ENCODE results near the gene ZNF254.

DNA sequence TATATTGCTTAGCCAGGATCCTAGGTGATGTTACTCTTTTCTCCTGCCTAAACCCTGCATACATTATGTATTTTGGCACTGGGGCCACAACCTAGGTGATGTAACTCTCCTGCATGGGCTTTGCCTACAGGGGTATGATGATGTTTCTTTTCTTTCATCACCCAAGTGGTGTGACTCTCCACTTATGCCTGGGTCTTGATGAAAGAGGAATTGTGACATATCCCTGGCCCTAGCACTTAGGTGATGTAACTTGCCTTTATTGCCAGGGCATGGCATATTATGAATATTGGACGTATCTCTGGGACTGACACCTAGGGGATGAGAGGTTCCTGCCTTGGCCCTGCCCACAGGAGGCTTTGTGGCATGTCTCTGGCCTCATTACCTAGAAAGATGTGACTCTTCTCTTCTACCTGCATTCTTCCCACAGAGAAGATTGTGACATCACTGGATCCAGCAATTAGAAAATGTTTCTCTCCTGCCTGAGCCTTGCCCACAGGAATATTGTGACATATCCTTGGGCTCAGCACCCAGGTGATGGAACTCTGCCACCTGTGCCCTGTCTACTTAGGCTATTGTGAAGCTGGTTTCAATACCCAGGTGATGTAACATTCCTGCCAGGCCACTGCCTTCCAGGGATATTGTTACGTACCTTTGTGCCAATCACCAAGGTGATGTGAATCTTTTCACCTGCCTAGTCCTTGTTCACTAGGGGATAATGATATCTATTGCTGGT lies 27.3 kb upstream of the ZNF254 start:
- TF ChIP-seq, protein P1, sequence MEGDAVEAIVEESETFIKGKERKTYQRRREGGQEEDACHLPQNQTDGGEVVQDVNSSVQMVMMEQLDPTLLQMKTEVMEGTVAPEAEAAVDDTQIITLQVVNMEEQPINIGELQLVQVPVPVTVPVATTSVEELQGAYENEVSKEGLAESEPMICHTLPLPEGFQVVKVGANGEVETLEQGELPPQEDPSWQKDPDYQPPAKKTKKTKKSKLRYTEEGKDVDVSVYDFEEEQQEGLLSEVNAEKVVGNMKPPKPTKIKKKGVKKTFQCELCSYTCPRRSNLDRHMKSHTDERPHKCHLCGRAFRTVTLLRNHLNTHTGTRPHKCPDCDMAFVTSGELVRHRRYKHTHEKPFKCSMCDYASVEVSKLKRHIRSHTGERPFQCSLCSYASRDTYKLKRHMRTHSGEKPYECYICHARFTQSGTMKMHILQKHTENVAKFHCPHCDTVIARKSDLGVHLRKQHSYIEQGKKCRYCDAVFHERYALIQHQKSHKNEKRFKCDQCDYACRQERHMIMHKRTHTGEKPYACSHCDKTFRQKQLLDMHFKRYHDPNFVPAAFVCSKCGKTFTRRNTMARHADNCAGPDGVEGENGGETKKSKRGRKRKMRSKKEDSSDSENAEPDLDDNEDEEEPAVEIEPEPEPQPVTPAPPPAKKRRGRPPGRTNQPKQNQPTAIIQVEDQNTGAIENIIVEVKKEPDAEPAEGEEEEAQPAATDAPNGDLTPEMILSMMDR (conservative IDR thresholded peaks at IDR 0.05 in 1 of 2, IDR thresholded peaks at IDR 0.05 in 1 of 2; ENCODE audit: low read depth in 1 of 2, low read length in 2 of 2) = no peak
- no peak for TF ChIP-seq EZH2 (IDR thresholded peaks at IDR 0.05; ENCODE audit: low read length, missing control alignments)

Measured in fibroblast of lung (primary cell).